Skin of body (tissue), 2 donors: ENCODE measurements around the gene STK31. TPM values are rescaled to one million over a fixed set of nuclear protein-coding genes. Genes with fewer than 3 reads are reported as not detected.
"Not testable (repeated sequence)": the region's sequence is repeated elsewhere in the genome, so short reads cannot be mapped to it uniquely, and the experiment has no call there.

Experiments used
- DNase-seq: peaks from one replicate; lab custom pipeline; 2025; lab: John Stamatoyannopoulos, UW
- total RNA-seq: library from RNA; depleted of rRNA; stranded (reverse); fragments of >200 nt; gene quantifications from one replicate; pipeline ENCODE4 v1.2.3, GENCODE V29; 2014

The STK31 gene
- total RNA-seq, 1 donor from 2014 or later: 0.20 TPM

- no peak for DNase-seq
These were observed 92.8 kb downstream of the STK31 start for GRCh38 chr7:23802720-23803397.

GRCh38 chr7:23804707-23805106 is 94.7 kb downstream of the STK31 start:
- no peak for DNase-seq

- DNase-seq: no peak
These were observed 98.4 kb downstream of the STK31 start for GRCh38 chr7:23808421-23808820.

GRCh38 chr7:23810099-23810498 is 100.1 kb downstream of the STK31 start:
- no peak for DNase-seq

- DNase-seq: no peak
These were observed 101.5 kb downstream of the STK31 start for GRCh38 chr7:23811540-23811939.

GRCh38 chr7:23828125-23828524 is 118.1 kb downstream of the STK31 start:
- not testable (repeated sequence) for DNase-seq

GRCh38 chr7:23832733-23833132 is 122.7 kb downstream of the STK31 start:
- not testable (repeated sequence) for DNase-seq

- DNase-seq: no peak
These were observed 123.4 kb downstream of the STK31 start for GRCh38 chr7:23833405-23833804.

GRCh38 chr7:23844837-23845236 is 134.8 kb downstream of the STK31 start:
- DNase-seq: not testable (repeated sequence)

- no peak for DNase-seq
These were observed 142.1 kb downstream of the STK31 start for GRCh38 chr7:23852135-23852534.

- DNase-seq: no peak
These were observed 143.0 kb downstream of the STK31 start for GRCh38 chr7:23852988-23853387.

- peak; percentile 6 for DNase-seq
These were observed 153.3 kb downstream of the STK31 start for GRCh38 chr7:23863209-23863787.

GRCh38 chr7:23864973-23865372 is 155.0 kb downstream of the STK31 start:
- no peak for DNase-seq

- no peak for DNase-seq
These were observed 163.3 kb downstream of the STK31 start for GRCh38 chr7:23873306-23873705.

- DNase-seq: not testable (repeated sequence)
These were observed 166.5 kb downstream of the STK31 start for GRCh38 chr7:23876526-23876925.

Other genes starting within 250 kb of the STK31 start
- 44.8 TPM for gene IGF2BP3, start 239.7 kb upstream of the STK31 start, total RNA-seq
- 67.9 TPM for gene TRA2A, start 178.2 kb upstream of the STK31 start, total RNA-seq
- gene CCDC126, start 112.8 kb upstream of the STK31 start, total RNA-seq: 16.7 TPM
- 5.3 TPM for gene FAM221A, start 30.0 kb upstream of the STK31 start, total RNA-seq